NAMALWA (cell line): ENCODE results near the gene HIPK4.
"Not testable (repeated sequence)": the region's sequence is repeated elsewhere in the genome, so short reads cannot be mapped to it uniquely, and the experiment has no call there.

Source experiments
- DNase-seq: peaks from one replicate; pipeline ENCODE4 v3.0.0-alpha.2; 2015; ENCODE audit warnings: low spot score

Gene HIPK4

DNA sequence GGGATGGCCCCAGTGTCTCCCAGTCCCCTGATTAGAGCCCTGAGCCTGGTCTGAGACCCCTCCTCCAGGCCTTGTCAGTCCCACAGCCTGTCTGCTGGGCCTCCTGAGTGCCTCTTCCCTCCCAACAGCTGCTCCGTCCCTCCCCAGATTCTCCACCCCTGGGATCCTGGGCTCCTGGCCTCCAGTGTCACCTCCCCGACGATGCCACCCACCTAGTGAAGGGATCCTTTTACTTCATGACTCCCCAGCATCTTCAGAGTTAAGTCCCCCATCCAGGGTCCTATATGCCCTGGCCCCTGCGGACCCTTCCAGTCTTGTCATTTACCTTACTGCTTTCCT is 27.6 kb upstream of the HIPK4 start:
- no peak for DNase-seq

DNA sequence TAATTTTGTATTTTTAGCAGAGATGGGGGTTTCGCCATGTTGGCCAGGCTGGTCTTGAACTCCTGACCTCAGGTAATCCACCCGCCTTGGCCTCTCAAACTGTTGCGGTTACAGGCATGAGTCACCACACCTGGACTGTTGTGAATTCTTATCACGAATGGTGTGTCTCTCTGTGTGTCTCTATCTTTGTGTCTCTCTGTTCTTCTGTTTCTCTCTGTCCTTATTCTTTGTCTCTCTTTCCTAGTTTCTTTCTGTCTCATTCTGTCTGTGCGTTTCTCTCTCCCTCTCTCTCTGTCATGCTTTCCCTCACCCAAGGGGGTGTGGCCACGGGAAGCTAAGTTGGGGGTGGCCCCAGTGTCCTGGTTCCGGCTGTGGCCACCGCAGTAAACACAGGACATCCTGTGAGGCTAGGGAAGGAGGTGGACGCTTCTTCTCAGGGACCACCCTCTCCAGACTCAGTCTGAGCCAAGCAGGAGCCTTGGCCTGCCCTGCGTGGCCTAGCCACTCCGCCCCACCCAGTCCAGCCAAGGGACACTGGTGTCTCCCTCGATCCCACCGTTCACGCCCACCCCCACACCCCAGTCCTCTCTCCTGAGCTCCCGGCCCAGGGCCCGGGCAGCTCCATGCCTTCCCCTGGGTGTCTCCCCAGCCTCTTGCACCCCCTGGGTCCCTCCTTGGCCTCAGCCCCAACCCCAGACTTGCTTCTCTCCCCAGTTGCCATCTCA is 27.1 kb upstream of the HIPK4 start:
- DNase-seq: no peak

DNA sequence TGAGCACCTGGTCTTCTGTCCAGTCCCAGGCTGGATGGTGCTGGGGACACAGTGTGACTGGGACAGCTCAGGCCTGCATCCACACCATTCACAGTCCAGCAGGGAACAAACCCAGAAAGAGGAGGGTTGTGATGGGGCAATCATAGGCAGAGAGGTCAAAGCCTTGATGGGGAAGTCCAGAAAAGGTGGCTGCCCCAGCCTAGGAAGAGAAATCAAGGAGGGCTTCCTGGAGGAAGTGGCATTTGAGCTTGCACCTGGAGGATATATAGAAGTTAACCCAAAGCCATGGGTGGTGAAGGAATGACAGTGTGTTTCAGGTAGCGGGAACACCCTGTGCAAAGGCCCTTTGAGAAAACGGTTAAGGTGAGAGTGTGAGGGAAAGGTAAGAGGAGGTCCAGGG is 25.8 kb upstream of the HIPK4 start:
- DNase-seq: no peak

DNA sequence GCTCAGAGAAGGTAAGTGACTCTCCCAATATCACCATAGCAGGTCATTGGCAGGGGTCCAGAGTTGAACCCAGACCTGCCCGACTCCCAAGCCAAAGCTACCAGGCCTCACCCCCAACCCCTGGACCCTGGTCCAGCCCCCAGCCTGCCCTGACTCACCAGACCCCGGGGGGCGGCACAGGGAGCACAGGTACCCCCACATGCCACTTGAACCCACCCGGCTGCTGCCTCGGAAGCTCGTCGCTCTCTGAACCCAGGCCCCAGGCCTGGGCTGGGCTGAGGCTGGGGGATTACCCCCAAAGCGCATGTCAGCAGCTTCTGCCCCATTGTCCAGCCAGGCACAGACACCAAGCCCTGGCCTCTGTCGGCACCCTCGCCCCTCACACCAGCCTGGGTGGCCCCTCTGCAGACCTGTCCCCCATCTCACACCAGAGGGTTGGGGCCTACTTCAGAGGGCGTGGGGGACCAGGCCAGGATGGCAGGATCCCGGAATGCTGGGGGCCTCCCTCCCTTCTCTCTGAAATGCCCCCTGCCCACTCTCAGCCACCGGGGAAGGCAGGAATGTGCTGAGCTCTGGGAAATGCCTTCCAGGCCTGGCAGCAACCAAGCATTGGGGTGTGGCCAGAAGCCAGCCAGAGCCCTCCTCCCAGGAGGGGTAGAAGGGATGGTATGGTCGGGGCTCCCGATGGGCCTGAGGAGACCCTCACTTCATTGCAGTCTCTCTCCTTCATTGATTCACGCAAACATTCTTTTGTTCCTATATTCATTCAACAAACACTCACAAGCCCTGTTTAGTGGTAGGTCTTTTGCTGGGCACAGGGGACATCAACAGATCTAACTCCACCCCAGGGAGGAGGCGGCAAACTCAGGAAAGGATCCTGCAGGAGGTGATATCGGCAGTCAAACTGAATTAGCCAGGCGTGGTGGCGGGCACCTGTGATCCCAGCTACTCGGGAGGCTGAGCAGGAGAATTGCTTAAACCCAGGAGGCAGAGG is 24.9 kb upstream of the HIPK4 start:
- no peak for DNase-seq

DNA sequence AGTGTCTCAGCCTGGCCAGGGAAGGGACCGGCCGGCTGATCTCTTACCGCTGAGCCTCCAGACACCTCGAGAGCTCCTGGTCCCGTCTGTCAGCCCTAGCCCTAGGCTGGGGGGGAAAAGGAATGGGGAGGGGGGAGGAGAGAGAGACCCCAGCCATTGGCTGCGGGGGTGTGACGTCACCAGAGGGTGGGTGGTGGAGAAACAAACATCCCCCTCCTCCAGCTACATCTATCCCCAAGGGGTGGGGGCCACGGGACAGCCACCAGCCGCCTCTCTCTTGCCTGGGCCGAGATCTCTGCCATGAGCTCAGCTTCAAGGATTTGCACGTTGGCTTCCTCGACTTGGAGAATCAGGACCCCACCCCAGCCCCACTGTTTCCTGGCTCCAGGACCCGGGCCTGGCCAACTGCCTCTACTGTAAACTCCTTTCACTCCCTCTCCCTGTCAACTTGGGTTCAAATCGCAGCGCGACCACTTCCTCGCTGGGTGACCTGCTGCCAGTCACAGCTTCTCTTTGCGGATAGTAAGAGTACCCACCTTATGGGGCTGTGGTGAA is 23.4 kb upstream of the HIPK4 start, which contains the start of gene PRX:
PRX (minus strand) TSS at position 88 of the 555 bp plus-strand sequence. CDS start 5,446 bp downstream, outside the sequence.
- no peak for DNase-seq

DNA sequence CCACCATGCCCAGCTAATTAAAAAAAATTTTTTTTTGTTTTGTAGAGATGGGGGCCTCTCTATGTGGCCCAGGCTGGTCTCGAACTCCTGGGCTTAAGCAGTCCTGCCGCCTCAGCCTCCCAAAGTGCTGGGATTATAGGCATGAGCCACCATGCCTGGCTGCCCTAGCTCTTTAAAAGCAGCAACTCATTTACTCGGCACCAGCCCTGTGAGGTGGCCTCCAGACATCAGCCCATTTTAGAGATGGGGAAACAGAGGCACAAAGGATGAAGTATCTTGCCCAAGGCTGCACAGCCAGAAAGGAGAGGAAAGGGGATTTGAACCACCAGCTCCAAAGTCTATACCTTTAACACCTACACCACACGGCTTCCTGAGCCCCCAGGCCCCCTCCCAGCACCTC is 22.9 kb upstream of the HIPK4 start:
- DNase-seq: no peak

DNA sequence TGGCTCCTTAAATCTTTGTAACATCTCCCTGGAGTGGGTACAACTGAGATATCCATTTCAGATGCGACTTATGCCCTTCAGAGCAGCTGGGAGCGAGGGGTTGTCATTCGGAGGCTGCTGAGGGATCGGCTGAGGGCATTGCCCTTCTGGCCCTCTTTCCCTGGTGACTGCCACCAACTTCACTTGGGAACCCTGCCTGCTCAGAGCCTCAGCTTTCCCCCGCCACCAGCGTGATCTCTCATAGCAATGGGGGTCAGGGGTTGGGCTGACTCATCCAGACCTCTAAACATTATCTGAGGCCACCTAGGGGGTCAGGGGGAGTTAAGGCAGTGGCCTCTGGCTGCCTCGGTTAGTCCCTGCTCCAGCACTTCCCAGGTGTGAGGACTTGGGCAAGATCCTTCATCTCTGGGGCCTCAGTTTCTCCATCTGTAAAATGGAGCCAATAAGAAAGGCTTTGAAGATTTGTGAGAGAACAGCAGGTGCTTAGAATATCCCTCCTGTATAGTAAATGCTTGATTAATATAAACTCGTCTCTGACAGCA is 22.0 kb upstream of the HIPK4 start:
- no peak for DNase-seq

DNA sequence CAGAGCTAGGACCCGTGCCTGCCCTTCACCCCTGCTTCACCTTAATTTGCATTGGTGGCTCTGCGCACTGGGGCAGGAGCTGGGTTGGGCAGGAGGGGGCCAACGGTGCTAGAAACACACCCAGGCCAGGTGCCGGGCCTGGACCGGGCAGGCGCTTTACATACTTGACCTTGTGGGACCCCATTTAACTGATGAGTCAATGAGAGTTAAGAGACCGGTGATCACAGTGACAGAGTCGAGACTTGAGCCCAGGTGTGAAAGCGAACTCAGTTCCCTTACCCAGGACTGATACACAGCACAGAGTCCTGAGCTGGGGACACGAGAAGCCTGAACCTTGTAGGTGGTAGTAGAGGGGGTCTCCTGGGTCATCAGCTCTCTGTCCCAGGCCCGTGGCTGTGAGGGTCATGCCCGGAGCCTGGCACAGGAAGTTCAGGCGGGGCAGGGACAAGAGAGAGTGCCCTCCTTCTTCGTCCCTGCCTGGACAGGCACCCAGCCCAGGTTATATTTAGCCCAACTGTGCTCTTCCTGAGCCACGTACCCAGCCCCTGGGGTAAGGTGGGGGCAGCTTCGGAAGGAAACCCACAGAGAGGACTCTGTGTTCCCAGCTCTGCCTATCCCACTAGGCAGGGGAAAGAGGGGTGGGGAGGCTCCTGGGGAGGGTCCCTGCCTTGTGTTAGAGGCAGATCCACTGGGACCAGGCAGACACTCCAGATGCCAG is 21.3 kb upstream of the HIPK4 start:
- no peak for DNase-seq

DNA sequence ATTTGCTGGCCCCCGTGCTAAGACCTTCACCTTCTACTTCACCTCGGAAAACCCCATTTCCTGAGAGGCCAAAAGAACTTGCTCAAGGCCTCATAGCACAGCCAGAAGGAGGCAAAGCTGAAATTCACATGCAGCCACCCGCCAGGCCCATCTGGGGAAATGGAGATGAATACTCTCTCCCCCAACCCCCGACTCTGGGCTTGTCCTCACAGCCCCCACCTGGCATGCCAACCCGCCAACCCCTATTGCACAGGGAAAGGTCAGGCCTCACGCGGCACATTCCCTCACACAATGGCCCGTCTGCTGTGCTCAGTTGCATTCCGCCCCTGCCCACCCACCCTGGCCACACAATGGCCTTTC is 20.0 kb upstream of the HIPK4 start:
- DNase-seq: peak; percentile 28

DNA sequence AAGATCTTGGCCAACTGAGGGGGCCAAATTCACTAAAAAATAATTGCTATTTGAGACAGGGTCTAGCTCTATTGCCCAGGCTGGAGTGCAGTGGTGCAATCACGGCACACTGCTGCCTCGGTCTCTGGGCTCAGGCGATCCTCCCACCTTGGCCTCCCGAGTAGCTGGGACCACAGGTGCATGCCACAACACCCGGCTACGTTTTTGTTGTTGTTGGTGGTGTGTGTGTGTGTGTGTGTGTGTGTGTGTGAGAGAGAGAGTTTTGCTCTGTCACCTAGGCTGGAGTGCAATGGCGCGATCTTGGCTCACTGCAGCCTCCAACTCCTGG is 18.6 kb upstream of the HIPK4 start:
- not testable (repeated sequence) for DNase-seq

DNA sequence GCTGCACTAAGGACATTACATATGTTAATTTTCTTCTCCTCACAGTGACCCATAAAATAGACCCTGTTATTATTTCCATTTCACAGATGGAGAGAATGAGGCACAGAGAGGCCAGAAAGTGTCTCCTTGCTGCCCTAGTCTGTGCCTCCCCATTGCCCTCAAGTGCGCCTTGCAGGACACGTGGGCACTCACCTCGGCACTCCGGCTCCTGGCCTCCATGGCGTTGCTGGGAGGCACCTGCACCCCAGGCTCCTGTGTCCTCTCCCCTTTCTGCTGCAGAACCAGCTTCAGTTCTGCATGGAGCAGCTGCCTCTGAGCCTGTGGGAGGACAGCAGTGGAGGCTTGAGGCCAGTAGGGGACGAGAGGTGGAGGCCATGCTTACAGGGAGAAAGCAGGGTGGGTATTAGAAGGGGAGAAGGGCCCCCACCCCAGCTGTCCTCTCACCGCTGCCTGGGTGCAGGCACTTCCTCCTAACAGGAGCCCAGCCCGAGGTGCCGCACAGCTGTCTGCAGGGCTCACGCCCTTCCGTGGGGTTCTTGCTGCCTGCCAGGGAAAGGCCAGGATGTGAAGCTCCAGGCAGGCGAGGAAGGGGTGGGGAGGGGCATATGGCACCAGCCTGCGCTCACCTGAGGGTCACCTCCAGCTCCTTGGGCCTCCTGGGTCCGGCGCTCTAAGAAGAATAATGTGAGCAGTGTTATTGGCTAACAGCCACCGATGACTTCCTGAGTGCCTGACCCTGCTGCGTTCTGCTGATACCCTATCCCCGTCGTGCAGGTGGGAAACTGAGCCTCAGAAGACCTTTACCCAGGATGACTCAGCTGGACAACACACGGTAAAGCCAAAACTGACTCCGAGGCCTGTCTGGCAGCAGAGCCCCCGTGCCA is 18.0 kb upstream of the HIPK4 start:
- DNase-seq: no peak

DNA sequence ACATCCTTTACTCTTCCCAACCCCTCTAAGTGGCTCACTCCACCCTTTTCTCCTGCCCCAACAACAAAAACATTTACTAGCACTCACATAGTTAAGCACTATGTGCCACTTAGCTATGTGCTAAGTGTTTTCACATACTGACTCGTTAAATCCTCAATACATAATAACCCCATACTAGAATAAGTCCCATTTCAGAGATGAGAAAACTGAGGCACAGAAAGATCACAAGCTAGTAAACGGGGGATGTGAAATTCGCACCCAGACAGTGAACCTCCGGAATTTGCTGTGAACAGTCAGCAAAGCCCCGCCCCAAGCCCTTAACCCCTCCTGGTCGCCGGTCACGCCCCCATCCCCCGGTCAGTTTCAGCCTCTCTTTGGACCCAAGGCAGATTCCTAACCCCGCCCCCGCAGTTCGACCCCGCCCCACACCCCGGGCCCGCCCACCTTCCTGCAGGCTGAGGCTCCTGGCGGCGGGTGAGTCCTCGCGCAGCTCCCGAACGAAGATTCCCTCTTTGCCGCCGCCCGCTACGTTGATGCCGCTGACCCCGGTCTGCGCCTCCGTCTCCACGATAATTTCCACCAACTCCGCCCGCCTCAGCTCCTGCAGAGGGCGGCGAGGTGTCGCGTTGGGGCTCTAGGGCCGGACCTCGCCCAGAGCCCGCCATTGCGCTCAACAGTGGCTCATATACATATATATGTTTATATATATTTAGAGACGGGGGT is 13.4 kb upstream of the HIPK4 start:
- peak; percentile 90 for DNase-seq

DNA sequence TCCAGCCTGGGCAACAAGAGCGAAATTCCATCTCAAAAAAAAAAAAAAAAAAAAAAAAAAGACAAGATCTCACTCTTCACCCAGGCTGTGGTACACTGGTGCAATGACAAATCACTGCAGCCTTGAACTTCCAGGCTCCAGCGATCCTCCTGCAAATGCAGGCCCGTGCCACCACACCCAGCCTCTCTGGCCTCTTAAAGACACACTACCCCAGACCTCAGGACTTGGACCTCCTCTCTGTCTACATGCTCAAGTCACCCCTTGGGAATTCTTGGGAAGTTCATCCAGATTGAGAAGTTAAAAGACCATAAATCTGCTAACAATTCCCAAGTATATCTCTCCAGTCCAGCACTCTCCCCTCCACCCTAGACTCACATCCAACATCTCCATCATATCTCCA is 10.6 kb upstream of the HIPK4 start:
- no peak for DNase-seq

DNA sequence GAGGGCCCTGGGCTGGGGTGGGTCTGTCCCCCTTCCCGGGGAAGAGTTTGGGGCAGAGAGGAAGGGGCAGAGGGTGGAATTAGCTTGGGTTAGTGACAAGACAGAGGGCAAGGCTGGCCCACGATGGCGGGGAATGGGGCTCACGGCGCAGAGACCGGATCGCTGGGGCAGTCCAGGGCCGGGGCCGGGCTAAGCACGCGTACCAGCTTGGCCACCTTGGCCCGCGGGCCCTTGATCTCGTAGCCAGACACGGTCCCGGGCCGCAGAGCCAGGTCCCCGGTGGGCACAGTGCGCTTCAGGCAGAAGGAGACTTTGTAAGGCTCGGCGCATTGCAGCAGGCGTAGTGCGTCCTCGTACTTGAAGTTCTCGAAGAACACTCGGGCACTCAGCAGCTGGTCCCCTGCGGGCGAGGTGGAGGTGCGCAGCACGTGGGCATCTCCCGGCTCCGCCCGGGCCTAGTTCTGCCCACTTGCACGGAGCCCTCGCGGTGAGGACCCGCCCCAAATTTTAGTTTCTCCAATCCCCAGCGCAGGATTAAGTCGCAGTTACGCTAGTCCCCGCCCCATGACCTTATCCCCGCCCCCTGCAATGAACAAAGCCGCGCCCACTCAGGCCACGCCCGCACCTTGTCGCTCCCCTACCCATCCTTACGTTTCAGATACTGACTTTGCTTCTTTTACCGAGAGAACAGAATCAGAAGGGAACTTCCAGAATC is 8.6 kb upstream of the HIPK4 start:
- peak; percentile 52 for DNase-seq

DNA sequence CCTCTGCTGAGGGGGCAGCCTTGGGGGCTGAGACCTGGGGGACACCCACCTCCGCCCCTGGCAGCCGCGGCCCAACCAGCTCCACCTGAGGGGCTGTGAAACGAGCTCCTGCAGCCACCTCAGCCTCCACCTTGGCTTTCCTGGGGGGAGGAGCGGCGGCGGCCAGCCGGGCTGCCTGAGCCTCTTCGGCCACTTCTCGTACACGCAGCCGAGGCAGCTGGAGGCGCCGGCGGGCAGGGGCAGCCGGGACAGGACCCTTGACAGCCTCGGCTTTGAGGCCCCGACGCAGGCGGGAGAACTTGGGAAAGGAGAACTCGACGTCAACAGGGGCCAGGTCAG is 7.6 kb upstream of the HIPK4 start:
- no peak for DNase-seq

DNA sequence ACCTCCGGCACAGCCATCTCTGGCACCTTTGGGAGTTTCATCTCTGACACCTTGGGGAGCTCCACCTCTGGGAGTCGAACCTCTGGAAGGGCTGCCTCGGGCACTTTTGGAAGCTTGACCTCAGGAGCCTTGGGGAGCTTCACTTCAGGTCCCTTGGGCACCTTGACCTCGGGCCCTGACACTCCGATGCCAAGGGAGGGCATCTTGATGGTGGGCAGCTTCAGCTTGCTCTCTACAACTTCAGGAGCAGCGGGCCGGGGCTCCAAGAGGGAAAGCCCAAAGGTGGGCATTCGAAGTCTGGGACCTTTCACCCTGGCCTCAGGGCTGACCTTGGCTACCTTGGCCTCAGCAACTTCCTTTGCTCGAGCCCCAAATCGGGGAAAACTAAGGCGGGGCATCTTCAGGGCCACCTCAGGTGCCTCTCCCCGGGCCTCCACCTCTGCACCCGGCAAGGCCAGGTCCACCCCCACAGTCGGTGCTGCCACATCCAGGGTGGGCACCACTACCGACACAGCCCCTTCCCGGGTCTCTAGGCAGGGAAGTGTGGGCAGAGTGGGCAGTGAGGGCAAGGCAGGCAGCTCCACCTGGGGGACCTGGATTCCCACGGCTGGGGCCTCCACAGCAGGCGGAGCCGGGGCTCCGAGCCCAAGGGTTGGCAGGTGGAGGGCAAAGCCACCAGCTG is 7.0 kb upstream of the HIPK4 start:
- no peak for DNase-seq

DNA sequence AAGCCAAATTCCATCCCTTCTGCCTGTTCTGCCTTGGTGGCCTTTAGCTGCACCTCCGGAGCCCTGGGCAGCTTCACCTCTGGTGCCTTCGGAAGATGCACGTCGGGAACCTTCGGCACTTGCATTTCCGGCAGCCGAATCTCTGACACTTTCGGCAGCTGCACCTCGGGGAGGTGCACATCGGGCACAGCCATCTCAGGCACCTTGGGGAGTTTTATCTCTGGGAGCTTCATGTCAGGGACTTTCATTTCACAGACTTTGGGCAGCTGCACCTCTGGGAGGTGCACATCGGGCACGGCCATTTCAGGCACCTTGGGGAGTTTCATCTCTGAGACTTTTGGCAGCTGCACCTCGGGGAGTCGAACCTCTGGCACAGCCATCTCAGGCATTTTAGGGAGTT is 6.0 kb upstream of the HIPK4 start:
- no peak for DNase-seq

DNA sequence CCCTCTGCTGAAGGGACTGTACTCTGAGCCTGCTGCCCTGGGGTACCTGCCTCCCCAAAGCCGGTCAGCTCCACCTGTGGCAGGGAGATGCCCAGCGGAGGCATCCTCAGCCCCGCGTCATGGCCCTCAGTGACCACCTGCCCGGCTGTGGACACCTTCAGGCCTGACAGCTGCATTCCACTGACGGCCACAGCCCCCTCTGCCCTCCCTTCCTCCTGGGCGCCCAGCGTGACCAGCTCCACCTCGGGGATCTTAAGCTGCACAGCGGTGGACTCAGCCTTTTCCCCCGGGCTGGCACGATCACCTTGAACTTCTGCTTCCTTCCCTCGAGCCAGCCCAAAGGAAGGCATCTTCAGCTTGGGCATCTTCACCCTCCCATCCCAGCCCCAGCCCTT is 4.8 kb upstream of the HIPK4 start:
- no peak for DNase-seq
